Stomach smooth muscle (tissue), 2 donors: Measurements from ENCODE around the gene CUL2.
"Not testable (repeated sequence)": the region's sequence is repeated elsewhere in the genome, so short reads cannot be mapped to it uniquely, and the experiment has no call there.

ENCODE experiments used
- H3K27ac ChIP-seq: one replicate; pipeline ENCODE4 v1.7.0; 2013; ENCODE audit warnings: mild to moderate bottlenecking, low read length, inconsistent platforms
- H3K27me3 ChIP-seq, 2 donors: one replicate each; pipeline ENCODE4 v1.7.0; 2013; ENCODE audit warnings: low read length in 2 of 2; ENCODE audit not compliant: insufficient read depth in 2 of 2, control insufficient read depth in 1 of 2
- H3K36me3 ChIP-seq, 2 donors: one replicate each; pipeline ENCODE4 v1.7.0; 2013; ENCODE audit warnings: low read length in 2 of 2; ENCODE audit not compliant: control insufficient read depth in 2 of 2, insufficient read depth in 2 of 2
- H3K4me1 ChIP-seq: one replicate; pipeline ENCODE4 v1.7.0; 2013; ENCODE audit warnings: low read length; ENCODE audit not compliant: control insufficient read depth, insufficient read depth
- H3K4me3 ChIP-seq, 2 donors: one replicate each; pipeline ENCODE4 v1.7.0; 2013; ENCODE audit warnings: low read length in 2 of 2
- H3K9ac ChIP-seq, 2 donors: one replicate each; pipeline ENCODE4 v1.7.0; 2013; ENCODE audit warnings: low read length in 2 of 2, mild to moderate bottlenecking in 1 of 2
- H3K9me3 ChIP-seq, 2 donors: one replicate each; pipeline ENCODE4 v1.7.0; 2013; ENCODE audit warnings: low read length in 2 of 2; ENCODE audit not compliant: control insufficient read depth in 2 of 2
- donor health status: healthy.
- donor health status: Pancreatic carcinoma.

CUL2 gene

DNA sequence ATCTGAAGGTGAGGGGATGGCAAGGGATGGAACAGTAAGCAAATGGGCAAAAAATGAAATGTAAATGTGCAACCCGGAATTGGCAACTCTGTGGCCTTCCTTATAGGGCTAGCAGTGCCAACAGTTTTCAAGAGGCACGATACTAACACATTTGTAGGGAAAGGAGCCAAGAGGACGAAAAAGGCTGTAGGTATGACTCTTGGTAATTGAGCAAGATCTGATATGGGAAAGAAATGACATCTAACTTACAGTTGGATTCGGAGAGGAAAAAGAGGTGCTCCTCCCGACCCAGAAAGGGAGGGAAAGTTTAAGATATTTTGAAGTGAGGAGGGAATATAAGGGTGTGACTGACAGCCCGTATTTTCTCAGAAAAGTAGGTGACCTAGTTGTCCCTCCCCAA, 34.4 kb upstream of the CUL2 start:
- no peak overlapping the region for H3K4me3 ChIP-seq
- no peak overlapping the region for H3K27ac ChIP-seq
- H3K36me3 ChIP-seq = no peaks in the 10 kb centered on the region
- no peak overlapping the region for H3K9ac ChIP-seq
- no peaks in the 10 kb centered on the region for H3K9me3 ChIP-seq
- no peaks in the 10 kb centered on the region for H3K27me3 ChIP-seq
- no peaks in the 10 kb centered on the region for H3K4me1 ChIP-seq

DNA sequence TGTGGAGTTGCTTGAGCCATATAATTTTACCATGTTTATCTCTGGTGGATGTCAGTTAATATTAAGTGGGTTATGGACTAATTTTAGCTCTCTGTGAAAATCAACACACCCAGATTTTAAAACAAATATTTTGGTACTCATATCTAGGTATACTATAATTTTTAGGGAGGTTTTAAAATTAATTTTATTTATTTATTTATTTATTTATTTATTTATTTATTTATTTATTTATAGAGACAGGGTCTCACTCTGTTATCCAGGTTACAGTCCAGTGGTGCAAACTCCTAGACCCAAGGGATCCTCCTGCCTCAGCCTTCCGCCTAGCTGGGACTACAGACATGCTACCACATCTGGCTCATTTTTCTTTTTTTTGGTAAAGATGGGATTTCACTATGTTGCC, 29.2 kb upstream of the CUL2 start:
- no peak overlapping the region for H3K4me3 ChIP-seq
- H3K36me3 ChIP-seq = no peaks in the 10 kb centered on the region
- H3K27ac ChIP-seq = no peak overlapping the region
- no peak overlapping the region for H3K9ac ChIP-seq
- H3K27me3 ChIP-seq = no peaks in the 10 kb centered on the region
- H3K4me1 ChIP-seq = no peaks in the 10 kb centered on the region
- H3K9me3 ChIP-seq = no peaks in the 10 kb centered on the region

DNA sequence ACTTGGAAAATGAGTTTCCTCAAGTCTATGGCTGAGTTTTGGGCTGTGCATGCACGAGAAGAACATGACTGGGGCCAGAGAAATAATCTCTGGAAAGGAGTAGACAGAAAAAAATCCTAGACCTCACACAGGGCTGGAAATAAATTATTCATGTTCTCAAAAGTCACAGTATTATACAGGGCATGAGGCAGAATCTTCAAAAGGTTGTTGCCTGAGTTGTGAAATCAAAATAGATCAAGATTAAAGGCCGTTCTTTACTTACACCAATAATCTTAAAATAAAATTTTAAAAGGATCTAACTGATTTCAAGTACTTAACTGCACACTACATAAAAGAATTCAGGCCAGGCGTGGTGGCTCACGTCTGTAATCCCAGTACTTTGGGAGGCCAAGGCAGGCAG, 22.4 kb upstream of the CUL2 start:
- no peaks in the 10 kb centered on the region for H3K4me1 ChIP-seq
- no peak overlapping the region for H3K27ac ChIP-seq
- H3K36me3 ChIP-seq = no peaks in the 10 kb centered on the region
- no peak overlapping the region for H3K4me3 ChIP-seq
- H3K9ac ChIP-seq = no peak overlapping the region
- H3K27me3 ChIP-seq = no peaks in the 10 kb centered on the region
- H3K9me3 ChIP-seq = no peaks in the 10 kb centered on the region

DNA sequence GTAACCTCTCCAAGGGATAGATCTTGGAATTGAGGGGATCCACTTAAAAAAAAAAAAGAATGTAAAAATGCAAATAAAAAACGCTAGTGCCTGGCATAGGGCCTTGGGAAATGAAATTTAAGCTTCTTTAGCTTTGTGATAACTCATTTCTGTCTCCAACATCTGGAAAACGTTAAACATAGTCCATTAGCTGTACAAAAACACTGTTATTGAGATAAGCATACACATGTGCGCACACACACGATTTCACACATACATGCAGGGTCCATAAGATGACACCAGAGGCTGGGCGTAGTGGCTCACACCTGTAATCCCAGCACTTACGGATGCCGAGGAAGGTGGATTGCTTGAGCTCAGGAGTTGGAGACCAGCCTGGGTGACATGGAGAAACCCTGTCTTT, 13.7 kb upstream of the CUL2 start:
- no peak overlapping the region for H3K4me3 ChIP-seq

DNA sequence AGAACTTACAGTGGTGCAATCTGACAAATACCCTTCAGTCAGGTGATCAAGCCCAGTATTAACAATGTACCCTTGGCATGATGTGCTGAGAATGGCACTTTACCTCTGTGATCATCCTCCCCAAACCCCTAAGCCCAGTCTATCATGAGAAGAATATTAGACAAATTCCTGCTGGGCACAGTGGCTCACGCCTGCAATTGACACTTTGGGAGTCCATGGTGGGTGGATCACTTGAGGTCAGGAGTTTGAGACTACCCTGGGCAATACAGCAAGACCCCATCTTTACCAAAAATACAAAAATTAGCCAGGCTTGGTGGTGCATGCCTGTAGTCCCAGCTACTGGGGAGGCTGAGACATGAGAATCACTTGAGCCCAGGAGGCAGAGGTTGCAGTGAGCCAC, 7.4 kb upstream of the CUL2 start:
- Histone ChIP-seq H3K27ac (no peak overlapping the region), H3K9me3 (no peaks in the 10 kb centered on the region), H3K36me3 (no peaks in the 10 kb centered on the region), H3K4me1 (no peaks in the 10 kb centered on the region), H3K9ac (no peak overlapping the region), H3K27me3 (peaks cover 0 to 3% of the 10 kb centered on the region in 2 donors), H3K4me3 (no peak overlapping the region)

More for the DNA sequence above, 13.7 kb upstream of the CUL2 start:
- H3K9me3 ChIP-seq = no peaks in the 10 kb centered on the region
- H3K36me3 ChIP-seq = no peaks in the 10 kb centered on the region
- no peaks in the 10 kb centered on the region for H3K27me3 ChIP-seq
- H3K4me1 ChIP-seq = no peaks in the 10 kb centered on the region
- no peak overlapping the region for H3K27ac ChIP-seq
- H3K9ac ChIP-seq = no peak overlapping the region

DNA sequence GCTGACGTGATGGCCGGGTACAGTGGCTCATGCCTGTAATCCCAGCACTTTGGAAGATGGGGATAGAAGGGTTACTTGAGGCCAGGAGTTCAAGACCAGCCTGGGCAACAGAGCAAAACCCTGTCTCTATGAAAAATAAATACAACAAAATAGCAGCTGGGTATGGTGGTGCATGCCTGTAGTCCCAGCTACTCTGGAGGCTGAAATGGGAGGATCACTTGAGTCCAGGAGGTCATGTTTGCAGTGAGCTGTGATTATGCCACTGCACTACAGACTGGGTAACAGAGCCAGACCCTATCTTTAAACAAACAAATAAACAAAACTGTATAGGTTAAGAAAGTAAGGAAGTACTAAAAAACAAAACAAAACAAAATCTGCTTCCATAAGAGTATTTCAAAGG, 6.2 kb upstream of the CUL2 start:
- Histone ChIP-seq H3K9me3 (no peaks in the 10 kb centered on the region), H3K4me1 (no peaks in the 10 kb centered on the region), H3K4me3 (no peak overlapping the region), H3K27me3 (peaks cover 0 to 3% of the 10 kb centered on the region in 2 donors), H3K36me3 (no peaks in the 10 kb centered on the region), H3K27ac (no peak overlapping the region), H3K9ac (no peak overlapping the region)

DNA sequence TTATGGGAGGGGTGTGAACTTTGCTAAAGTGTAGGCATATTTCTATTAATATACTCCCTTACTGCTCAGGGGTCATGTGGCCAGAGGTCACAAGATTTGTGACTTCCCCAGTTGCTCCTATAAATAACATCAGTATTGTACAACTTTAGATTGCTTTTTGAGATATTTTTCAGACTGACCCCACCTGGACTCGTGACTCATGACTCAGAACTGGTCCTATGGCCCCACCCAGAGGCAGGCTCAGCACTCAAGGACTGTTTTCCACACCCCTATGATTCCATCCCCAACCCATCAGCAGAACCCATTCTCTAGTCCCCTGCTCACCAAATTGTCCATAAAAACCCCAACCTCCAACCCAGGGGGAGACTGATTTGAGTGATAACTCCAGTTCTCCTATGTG, 2.7 kb upstream of the CUL2 start:
- no peaks in the 10 kb centered on the region for H3K9me3 ChIP-seq
- no peak overlapping the region for H3K9ac ChIP-seq
- no peak overlapping the region for H3K4me3 ChIP-seq
- H3K27ac ChIP-seq = no peak overlapping the region
- H3K27me3 ChIP-seq = peaks cover 0 to 3% of the 10 kb centered on the region in 2 donors
- peaks cover 17% of the 10 kb centered on the region for H3K4me1 ChIP-seq
- H3K36me3 ChIP-seq = no peaks in the 10 kb centered on the region

DNA sequence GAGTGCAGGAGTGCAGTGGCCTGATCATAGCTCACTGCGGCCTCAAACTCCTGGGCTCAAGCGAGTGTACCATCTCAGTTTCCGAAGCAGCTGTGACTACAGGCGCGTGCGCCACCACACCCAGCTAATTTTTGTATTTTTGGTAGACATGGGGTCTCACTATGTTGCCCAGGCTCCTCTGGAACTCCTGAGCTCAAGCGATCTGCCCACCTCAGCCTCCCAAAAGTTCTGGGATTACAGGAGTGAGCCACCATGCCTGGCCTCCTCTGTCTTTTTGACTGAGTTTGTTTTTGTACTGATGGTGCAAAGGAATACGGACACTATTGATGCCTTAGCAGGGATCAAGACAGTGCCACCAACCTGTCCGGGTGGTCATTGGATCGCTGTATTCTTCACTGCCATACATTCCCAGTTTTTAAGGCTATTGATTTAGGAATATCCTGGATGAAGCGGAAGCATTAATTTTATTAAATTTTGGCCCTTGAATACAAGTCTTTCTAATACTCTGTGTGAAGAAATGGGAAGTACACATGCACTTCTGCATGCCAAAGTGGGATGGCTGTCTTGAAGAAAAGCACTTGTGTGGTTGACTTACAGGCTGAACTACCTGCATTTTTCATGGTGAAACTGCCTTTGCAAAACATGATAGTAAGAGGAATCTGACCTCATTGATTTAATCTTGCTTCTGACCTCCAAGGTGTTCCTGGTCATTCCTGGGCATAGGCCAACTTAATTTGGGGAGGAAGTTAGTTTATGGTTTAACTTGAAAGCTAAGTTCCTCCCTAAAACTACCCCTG, 2.1 kb upstream of the CUL2 start:
- H3K36me3 ChIP-seq = no peaks in the 10 kb centered on the region
- H3K4me1 ChIP-seq = peaks cover 22% of the 10 kb centered on the region
- H3K27ac ChIP-seq = no peak overlapping the region
- H3K27me3 ChIP-seq = no peaks in the 10 kb centered on the region
- H3K9me3 ChIP-seq = no peaks in the 10 kb centered on the region
- H3K9ac ChIP-seq = no peak overlapping the region
- no peak overlapping the region for H3K4me3 ChIP-seq

DNA sequence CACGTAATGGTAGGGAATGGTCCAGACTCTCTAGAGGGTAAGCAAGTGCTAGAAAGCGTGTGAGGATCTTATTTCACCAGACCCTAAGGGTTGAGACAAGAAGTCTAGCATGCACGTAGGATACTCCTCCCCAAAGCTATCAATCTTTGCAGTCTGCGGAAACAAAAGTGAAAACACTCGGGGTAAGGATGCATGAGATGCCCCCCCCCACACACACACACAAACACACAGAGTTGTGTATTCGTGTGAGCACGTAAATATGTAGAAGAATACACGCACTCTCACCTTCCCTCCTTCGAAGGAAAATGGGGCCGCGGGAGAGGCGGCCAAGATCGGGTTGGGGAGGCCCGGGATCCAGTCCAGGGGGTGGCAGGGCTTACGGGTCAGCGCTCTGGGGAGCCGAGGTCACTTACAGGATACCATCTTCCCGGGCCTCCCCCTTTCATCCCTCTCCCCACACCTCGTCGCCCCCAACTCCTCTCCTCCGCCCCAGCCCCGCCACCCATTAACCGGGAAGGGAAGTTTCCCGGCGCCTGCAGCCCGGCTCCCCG, 455 bp downstream of the CUL2 start:
- no peaks in the 10 kb centered on the region for H3K9me3 ChIP-seq
- peaks cover 22% of the 10 kb centered on the region for H3K4me1 ChIP-seq
- H3K36me3 ChIP-seq = no peaks in the 10 kb centered on the region
- H3K9ac ChIP-seq = peak overlapping the region; percentile 58 to 80
- H3K27ac ChIP-seq = peak overlapping the region; percentile 11
- no peaks in the 10 kb centered on the region for H3K27me3 ChIP-seq
- peak overlapping the region; percentile 94 to 98 for H3K4me3 ChIP-seq

DNA sequence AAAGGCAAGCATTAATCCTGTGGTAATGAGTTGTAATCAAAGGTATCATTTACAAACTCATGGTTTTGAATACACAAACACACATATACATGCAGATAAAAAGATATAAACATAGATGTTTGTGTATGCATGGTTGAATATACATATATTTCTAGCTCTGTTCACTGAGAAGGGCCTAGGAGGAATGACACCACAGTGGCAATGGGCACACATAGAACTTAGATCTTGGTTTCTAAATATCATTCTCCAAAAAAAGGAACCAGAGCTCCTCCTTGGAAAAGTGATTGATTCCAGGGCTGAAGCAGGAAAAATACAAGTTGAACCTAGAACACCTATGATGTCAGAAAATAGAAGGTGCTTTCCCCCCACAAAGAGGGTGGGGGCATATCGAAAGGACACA, 6.9 kb downstream of the CUL2 start:
- Histone ChIP-seq H3K4me1 (peaks cover 5% of the 10 kb centered on the region), H3K36me3 (no peaks in the 10 kb centered on the region), H3K4me3 (no peak overlapping the region), H3K27ac (no peak overlapping the region), H3K27me3 (no peaks in the 10 kb centered on the region), H3K9ac (no peak overlapping the region), H3K9me3 (peaks cover 0 to 4% of the 10 kb centered on the region in 2 donors)

DNA sequence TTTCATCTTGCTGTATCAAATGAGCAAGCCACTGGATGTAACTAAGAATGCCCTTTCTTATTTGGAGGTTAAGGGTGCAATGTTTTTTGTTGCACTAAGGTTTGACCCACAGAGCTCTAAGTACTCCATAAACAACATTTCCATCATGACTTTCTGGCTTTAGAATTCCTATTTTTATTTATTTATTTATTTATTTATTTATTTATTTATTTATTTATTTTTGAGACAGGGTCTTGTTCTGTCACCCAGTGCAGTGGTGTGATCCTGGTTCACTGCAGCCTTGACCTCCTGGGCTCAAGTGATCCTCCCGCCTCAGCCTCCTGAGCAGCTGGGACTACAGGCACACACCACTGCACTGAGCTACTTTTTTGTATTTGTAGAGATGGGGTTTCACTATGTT, 9.9 kb downstream of the CUL2 start:
- H3K27me3 ChIP-seq, H3K4me1 ChIP-seq, H3K4me3 ChIP-seq, H3K9ac ChIP-seq, H3K27ac ChIP-seq, H3K9me3 ChIP-seq, H3K36me3 ChIP-seq: not testable (repeated sequence)
